ENCODE data around the gene COPS7B.

- TF ChIP-seq ZNF311 (CRISPR knock-in tag; IDR thresholded peaks at IDR 0.05), result no peak
- TF ChIP-seq TAF15 (IDR thresholded peaks at IDR 0.05; ENCODE audit: low read depth, low read length), result no peak
- no peak for TF ChIP-seq ZKSCAN3 (CRISPR knock-in tag; IDR thresholded peaks at IDR 0.05)
- TF ChIP-seq MTA3 (IDR thresholded peaks at IDR 0.05; ENCODE audit: borderline replicate concordance), result no peak
- no peak for TF ChIP-seq JUND (IDR thresholded peaks at IDR 0.05; ENCODE audit: borderline replicate concordance, low read depth, low read length)
- TF ChIP-seq JUND (tag; IDR thresholded peaks at IDR 0.05; ENCODE audit: borderline replicate concordance, low read depth, low read length), result no peak
- no peak for TF ChIP-seq FOSL1 (tag; conservative IDR thresholded peaks at IDR 0.05)
- TF ChIP-seq HBP1 (CRISPR knock-in tag; IDR thresholded peaks at IDR 0.05), result no peak
- no peak for TF ChIP-seq ZNF668 (CRISPR knock-in tag; IDR thresholded peaks at IDR 0.05)
- no peak for TF ChIP-seq MAFF (IDR thresholded peaks at IDR 0.05; ENCODE audit: low read length)
- no peak for TF ChIP-seq TAF1 (IDR thresholded peaks at IDR 0.05; ENCODE audit: control insufficient read depth, extremely low read depth, insufficient read depth, low read length, severe bottlenecking)
- no peak for TF ChIP-seq EP300 (IDR thresholded peaks at IDR 0.05; ENCODE audit: low read length)
- no peak for TF ChIP-seq FOXJ2 (tag; IDR thresholded peaks at IDR 0.05)
- TF ChIP-seq NCOA1 (IDR thresholded peaks at IDR 0.05; ENCODE audit: low read depth), result no peak
- TF ChIP-seq EZH2 (IDR thresholded peaks at IDR 0.05; ENCODE audit: borderline replicate concordance, low read depth, low read length), result no peak
These were observed 68.4 kb downstream of the COPS7B start for GRCh38 chr2:231854616-231855125.
